Breast epithelium (tissue), 3 donors: ENCODE measurements around the gene E4F1.

ENCODE experiments used
- CTCF ChIP-seq, 3 donors: fragments of 450-650 bp; IDR thresholded peaks; one replicate each; pipeline ENCODE4 v1.5.1; 2016 to 2017; ENCODE audit warnings: antibody characterized with exemption in 3 of 3, mild to moderate bottlenecking in 3 of 3, moderate library complexity in 3 of 3
- POLR2A ChIP-seq: fragments of 450-650 bp; IDR thresholded peaks from one replicate; pipeline ENCODE4 v1.6.1; 2016; ENCODE audit warnings: antibody characterized with exemption, mild to moderate bottlenecking, moderate library complexity
- POLR2AphosphoS5 ChIP-seq, 3 donors: sonication (generic); formaldehyde crosslinking; IDR thresholded peaks; one replicate each; pipeline ENCODE4 v1.6.1; 2017; ENCODE audit warnings: antibody characterized with exemption in 3 of 3

GRCh38 chr16:2226245-2226793 is 2.9 kb downstream of the E4F1 start:
- TF ChIP-seq POLR2A (no peak), CTCF (IDR thresholded peaks at IDR 0.05) (no peak), POLR2AphosphoS5 (IDR thresholded peaks at IDR 0.05) (no peak)
